Kidney (tissue), 14 donors: ENCODE measurements around the gene ANKRD44. TPM values are rescaled to one million over a fixed set of nuclear protein-coding genes. Genes with fewer than 3 reads are reported as not detected.
A peak's percentile ranks its signal among the peaks of the same experiment; 100 is the strongest.

Experiments
- DNase-seq, 5 donors: peaks; one replicate each; pipeline ENCODE4 v3.0.0-alpha.2; 2013 to 2020
- FAIRE-seq: peaks from 2 replicates; lab custom pipeline; 2012; peaks lifted over from hg19 to GRCh38; lab: Jason Lieb, UNC
- H3K27ac ChIP-seq, 2 donors: one replicate each; pipeline ENCODE4 v1.7.0; 2013; ENCODE audit warnings: low read depth in 2 of 2, low read length in 2 of 2, inconsistent platforms in 1 of 2
- H3K27me3 ChIP-seq: one replicate; pipeline ENCODE4 v1.7.1; 2013; ENCODE audit warnings: low read length, inconsistent platforms; ENCODE audit not compliant: control insufficient read depth, insufficient read depth
- H3K36me3 ChIP-seq, 3 donors: one replicate each; pipeline versions ENCODE4 v1.7.0 to v1.7.1; 2013; ENCODE audit warnings: low read length in 3 of 3, control low read depth in 1 of 3, inconsistent platforms in 1 of 3; ENCODE audit not compliant: insufficient read depth in 3 of 3, control insufficient read depth in 2 of 3
- H3K4me1 ChIP-seq, 3 donors: one replicate each; pipeline versions ENCODE4 v1.7.0 to v1.7.1; 2013; ENCODE audit warnings: low read length in 3 of 3, inconsistent platforms in 1 of 3, low read depth in 1 of 3; ENCODE audit not compliant: control insufficient read depth in 2 of 3, insufficient read depth in 2 of 3
- H3K4me3 ChIP-seq, 3 donors: one replicate each; pipeline versions ENCODE4 v1.7.0 to v1.8.1; 2013; ENCODE audit warnings: low read length in 3 of 3, control low read depth in 1 of 3, inconsistent platforms in 1 of 3
- H3K9ac ChIP-seq, 3 donors: one replicate each; pipeline versions ENCODE4 v1.7.0 to v1.7.1; 2013; ENCODE audit warnings: low read length in 3 of 3, control low read depth in 1 of 3, inconsistent platforms in 1 of 3
- H3K9me3 ChIP-seq, 3 donors: one replicate each; pipeline versions ENCODE4 v1.7.0 to v1.7.1; 2013; ENCODE audit warnings: low read length in 3 of 3, control low read depth in 1 of 3, inconsistent platforms in 1 of 3; ENCODE audit not compliant: control insufficient read depth in 2 of 3, insufficient read depth in 1 of 3
- CTCF ChIP-seq: IDR thresholded peaks from 3 replicates; pipeline ENCODE4 v1.5.1; 2012; ENCODE audit warnings: mild to moderate bottlenecking, moderate library complexity, borderline replicate concordance; ENCODE audit not compliant: insufficient read depth; ENCODE audit errors: extremely low read depth
- intact Hi-C: fragments of 100-400 bp; cut with DNase I; formaldehyde crosslinking; loops from one replicate; pipeline ENCODE4 v1.11.1; 2022
- polyA plus RNA-seq: library from polyadenylated mRNA; stranded (reverse); fragments of 350-450 nt; fragmentation: Illumina TruSeq; extraction: RNeasy Lipid Tissue Mini Kit (QIAGEN cat#74804); gene quantifications from one replicate; pipeline ENCODE4 v1.2.3, GENCODE V29; 2014; ENCODE audit warnings: low read depth, low replicate concordance; ENCODE audit not compliant: insufficient read depth
- total RNA-seq: library from RNA; stranded (reverse); fragmentation: NEBNext Ultra II Directional; extraction: Animal tissue kit (Norgen Biotek cat#: 25700); gene quantifications from one replicate; pipeline ENCODE4 v1.2.1, GENCODE V29; 2021
- donor health status: control.
- donor health status: control.
- donor health status: control.
- donor health status: control.
- donor health status: control.
- donor health status: DM: yes; HTN: yes; CAD: no.
- donor health status: Normal renal cell carcinoma (clear cell type).

The ANKRD44 gene
- total and polyA plus RNA-seq, 2 donors from 2014 or later = 2.2 to 39.2 TPM

- DNase-seq (no peak), FAIRE-seq (no peak)
- Histone ChIP-seq H3K4me3 (no peak overlapping the region), H3K9me3 (no peaks in the 10 kb centered on the region), H3K9ac (no peak overlapping the region), H3K36me3 (peaks cover 0 to 5% (median 3%) of the 10 kb centered on the region in 3 donors), H3K27me3 (no peaks in the 10 kb centered on the region), H3K4me1 (no peaks in the 10 kb centered on the region), H3K27ac (no peak overlapping the region)
- intact Hi-C loops = no loop called here
- no peak for TF ChIP-seq CTCF
Observed at GRCh38 chr2:197080578-197081216, 229.9 kb downstream of the ANKRD44 start.

GRCh38 chr2:197079832-197080555 lies 230.6 kb downstream of the ANKRD44 start:
- Histone ChIP-seq H3K4me1 (no peaks in the 10 kb centered on the region), H3K27ac (no peak overlapping the region), H3K4me3 (no peak overlapping the region), H3K9me3 (no peaks in the 10 kb centered on the region), H3K36me3 (peaks cover 0 to 5% (median 3%) of the 10 kb centered on the region in 3 donors), H3K27me3 (no peaks in the 10 kb centered on the region), H3K9ac (no peak overlapping the region)
- TF ChIP-seq CTCF = no peak
- DNase-seq = no peak
- peak; percentile 46 for FAIRE-seq
- intact Hi-C loops = no loop called here

- no peak overlapping the region for H3K4me3 ChIP-seq
- no peaks in the 10 kb centered on the region for H3K4me1 ChIP-seq
- intact Hi-C loops = no loop called here
- no peaks in the 10 kb centered on the region for H3K27me3 ChIP-seq
- peaks cover 0 to 5% (median 3%) of the 10 kb centered on the region in 3 donors for H3K36me3 ChIP-seq
- DNase-seq = no peak
- H3K27ac ChIP-seq = no peak overlapping the region
- no peak for TF ChIP-seq CTCF
- no peaks in the 10 kb centered on the region for H3K9me3 ChIP-seq
- no peak overlapping the region for H3K9ac ChIP-seq
- no peak for FAIRE-seq
Observed at GRCh38 chr2:197079414-197079813, 231.2 kb downstream of the ANKRD44 start.
